NCI-H2107 treated with DMSO at 0.1 percent for 48 hours (cell line): ENCODE measurements around the gene TCF4.

ENCODE experiments used
- DNase-seq: peaks from one replicate; lab custom pipeline; 2025; ENCODE audit not compliant: unreplicated experiment; lab: John Stamatoyannopoulos, UW

The TCF4 gene

DNA sequence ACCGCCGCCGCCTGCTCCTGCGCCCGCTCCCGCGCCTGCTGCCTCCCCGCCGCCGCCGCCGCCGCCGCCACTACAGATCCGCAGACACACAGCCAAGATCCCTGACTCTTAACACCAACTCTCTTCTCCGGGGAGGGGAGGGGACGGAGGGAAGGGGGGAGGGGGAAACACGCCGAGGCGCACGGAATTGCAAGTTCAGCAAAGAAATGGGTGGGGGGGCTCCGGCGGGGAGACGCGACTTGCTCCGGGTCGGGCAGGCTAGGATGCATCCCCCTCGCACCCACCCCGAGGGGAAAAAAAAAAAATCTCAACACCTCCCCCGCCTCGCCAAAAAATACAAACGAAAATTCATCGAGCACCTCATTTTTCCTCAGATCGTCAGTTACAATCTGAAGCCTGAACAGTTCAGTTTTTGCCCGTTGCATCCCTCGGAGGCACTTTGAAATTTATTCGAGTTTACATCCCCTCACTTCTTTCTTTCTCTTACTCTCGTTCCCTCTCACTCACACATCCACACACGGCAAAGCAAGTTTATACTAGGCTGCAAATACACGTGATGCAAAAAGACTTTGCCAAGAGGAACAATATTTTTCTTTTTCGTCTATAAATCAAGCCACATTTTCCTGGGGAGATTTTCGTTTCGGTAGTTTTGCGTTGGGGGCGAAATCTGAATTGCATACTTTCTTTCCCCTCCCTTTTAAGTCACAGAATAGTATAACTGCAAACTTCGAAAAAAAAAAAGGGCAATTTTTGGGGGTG, at the start of gene TCF4:
Gene TCF4, minus strand, starts transcription at position 82 of the 759 bp plus-strand sequence. CDS start 1,076 bp downstream, outside the sequence.
- peak; percentile 76 for DNase-seq

DNA sequence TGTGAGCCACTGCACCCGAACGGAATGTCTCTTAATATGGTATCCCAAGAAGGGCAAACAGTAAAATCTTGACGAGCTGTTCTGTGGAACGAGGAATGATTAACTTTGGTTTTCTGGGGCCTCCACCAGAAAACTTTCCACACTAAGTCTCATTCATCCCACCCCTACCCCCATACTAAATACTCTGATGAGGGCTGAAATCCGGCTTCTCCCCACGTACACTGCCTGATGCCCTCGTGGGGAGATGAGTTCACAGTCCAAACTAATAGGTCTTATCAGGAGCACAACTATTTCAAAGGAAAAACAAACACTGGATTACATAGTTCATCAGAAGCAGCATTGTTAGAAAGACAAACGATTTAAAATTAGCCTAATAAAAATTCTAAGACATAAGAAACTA, 49.2 kb upstream of the TCF4 start:
- no peak for DNase-seq

DNA sequence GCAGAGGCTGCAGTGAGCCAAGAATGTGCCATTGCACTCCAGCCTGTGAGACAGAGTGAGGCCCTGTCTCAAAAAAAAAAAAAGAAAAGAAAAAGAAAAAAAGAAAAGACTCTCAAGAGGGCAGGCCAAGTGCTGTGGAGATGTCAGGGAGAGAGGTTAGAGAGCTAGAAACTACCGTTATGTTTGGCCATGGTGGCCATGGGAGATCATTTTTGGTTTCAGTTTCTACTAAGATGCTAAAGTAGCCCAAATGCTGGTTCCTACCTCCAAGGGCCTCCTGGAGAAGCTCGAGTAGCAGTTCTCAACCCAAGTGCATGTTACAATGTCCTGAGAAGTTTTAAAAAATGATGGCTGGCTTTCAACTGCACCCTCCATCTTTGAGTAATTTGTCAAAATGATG, 47.4 kb upstream of the TCF4 start:
- DNase-seq: no peak

DNA sequence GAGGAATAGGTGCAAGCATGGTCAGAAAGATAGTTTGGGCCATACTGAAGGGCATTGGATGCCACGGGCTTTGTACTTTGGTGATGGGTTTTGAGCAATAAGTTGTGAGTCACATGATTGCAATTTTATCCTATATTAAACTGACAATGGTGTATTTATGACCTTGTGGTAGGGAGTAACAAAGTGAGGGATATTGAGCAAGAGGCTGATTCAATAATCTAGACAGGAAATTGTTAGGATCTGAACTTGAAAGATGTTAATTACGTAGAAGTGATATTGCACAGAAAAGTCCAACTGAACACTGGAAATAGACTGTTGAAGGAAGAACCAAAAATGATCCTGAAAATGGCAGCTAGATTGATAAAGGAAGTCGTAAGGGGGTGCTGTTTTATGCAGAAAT, 46.6 kb upstream of the TCF4 start:
- no peak for DNase-seq

DNA sequence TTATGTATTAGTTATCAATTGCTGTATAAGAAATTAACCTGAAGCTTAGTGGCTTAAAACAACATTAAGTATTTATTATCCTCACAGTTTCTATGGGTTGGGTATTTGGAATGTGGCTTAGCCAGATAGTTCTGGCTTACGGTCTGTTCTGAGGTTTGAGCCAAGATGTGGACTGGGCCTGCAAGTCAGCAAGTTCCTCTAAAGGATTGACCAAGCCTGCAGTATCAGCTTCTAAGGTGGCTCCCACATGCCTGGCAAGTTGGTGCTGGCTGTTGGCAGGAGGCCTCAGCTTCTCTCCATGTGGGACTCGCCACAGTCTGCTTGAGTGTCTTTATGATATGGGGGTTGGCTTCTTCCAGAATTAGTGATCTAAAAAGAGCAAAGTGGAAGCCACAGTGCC, 45.0 kb upstream of the TCF4 start:
- no peak for DNase-seq

DNA sequence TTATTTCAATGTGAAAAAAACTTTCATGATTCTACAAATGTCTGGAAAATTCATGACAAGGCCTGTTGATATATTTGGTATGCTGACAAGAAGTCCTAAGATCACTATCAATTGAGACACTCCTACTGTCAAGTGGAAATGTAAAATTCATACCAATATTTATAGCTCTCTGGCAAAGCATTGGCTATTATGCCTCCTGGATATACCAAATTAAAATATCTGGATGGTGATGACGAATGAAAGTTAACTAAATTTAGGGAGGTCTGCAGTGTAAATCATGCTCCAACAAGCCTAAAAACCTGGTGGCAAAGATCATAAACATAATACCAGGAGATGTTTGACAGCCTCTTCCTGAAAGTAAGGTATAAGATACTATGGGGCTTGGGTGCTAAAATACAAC, 41.1 kb upstream of the TCF4 start:
- DNase-seq: no peak

DNA sequence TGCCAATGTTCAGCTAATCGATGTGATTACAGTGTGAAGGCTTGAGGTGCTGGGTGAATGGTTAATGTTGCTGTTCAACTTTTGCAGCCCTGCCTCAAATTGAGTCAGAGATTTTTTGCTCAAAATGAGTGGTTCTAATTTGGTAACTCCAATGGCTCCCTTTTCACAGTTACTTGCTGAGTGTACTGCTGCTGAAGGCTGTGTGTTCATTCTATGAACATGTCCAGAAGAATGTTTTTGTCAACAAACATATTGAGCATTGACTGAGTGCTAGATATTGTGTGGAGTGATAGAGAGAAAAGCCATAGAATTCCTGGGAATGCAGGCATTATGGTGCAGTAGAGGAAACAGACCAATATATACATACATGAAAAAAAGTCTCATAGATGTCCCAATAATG, 39.0 kb upstream of the TCF4 start:
- DNase-seq: no peak

DNA sequence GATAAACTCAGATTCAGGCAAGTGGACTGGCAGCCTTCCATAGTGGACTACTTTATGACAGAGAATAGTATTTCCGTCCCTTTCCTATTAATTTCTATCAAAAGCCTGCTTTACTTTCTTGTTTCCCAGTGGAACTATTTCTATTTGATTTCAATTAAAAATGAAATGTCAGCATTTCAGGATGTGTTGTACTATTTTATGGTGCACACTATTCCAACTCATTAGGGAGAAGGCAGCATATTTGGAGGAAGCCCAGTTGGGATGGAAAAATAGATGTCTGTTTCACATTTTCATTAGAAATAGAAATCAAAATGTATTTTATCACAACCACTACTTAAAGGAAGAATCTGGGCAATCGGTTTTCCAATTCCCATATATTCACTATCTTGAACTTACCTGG, 37.9 kb upstream of the TCF4 start:
- no peak for DNase-seq

DNA sequence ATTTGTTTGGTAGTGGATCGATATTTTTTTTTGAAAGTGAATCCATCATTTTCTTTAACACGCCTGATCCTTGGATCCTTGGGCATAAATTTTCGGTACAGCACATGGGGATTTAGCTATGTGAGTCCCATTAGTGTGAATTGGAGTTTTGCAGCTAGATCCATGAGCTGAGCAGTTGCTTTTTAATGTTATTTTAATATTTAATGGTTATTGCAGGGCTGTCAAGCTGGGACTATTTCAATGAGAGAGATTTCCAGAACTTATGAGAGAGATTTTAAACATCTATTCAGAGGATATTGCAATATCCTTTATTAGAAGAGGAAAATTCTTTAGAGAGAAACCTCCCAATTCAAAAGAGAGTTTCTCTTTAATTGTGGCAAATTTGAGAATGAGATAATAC, 35.6 kb upstream of the TCF4 start:
- no peak for DNase-seq

DNA sequence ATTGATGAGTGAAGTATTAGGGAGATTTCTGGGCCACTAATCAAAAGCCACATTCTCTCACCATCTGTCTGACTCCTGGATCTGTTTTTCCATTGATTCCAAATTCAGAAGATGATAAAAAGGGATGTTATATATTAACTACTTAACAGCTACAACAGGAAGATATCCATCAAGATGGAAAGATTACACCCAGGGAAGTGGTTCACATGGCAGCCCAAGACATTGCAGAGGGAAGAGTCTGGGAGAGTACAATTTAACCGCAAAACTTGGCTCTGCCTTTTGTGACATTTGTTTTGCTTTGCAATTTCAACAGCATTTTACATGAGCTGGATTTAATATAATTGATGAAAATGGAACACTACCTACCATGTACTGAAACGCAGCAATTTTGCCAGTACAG, 22.5 kb upstream of the TCF4 start:
- no peak for DNase-seq

DNA sequence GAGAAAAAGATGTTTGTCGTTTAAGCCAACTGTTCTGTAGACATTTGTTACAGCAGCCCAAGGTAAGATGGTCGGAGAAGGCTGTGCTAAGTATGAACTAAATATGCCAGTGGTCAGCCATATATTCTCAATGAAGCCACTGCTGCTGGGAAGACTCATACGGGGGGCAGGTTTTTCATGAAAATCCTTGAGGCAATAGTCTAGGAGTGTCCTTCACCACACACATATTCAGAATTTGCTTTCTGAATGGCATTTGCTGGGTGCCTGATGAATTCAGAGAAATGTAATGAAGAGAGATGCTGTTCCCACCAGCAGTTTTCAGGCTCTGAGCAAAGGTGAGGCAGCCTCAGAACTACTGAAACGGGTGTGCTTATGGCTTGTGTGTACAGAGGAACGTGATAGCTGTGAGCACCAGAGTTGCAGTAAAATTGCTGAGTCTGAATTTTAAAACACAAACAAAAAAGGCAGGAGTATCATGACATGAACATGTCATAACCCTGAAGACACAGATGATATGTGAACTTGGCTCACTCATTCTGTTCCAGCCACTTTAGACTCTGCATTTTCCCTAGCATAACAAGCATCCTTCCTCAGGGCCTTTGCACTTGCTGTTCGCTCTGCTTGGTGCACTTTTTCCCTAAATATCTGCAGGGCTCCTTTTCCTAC, 21.3 kb upstream of the TCF4 start:
- no peak for DNase-seq

DNA sequence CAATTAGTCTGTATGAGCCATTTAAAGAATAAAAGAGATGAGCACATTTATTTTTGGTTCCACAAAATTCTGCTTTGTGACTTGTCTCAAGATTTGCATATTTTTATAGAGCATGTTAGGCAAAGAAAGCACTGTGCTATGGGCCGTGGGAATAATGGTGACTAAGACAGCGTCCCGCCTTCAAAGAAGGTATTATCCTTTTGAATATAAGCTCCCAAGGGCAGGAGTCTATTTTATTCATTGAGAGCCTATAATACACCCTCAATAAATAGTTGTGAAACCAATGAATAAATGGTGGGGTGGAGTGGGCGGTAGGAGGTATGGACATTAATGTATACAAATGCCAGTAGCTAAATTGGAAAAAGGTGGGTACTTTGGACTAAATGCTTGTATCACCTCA, 20.5 kb upstream of the TCF4 start:
- no peak for DNase-seq

DNA sequence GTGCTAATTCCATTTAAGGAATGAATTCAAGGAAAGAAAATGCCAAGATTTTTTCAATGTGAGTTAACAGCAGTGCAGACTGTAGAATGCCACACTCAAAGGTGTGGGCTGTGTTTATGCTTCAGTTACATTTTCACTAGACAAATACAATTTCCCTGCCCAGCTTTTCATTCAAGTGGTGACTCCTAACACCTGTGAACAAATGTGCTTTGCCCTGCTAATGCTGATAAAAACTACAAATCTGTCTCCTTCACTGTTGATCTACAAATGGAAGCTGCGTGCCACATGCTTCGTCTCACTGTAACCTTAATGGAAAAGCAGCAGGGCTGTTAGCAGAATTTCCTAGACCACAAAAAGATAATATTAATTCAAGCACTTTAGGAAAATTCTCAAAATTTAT, 19.8 kb upstream of the TCF4 start:
- DNase-seq: no peak

DNA sequence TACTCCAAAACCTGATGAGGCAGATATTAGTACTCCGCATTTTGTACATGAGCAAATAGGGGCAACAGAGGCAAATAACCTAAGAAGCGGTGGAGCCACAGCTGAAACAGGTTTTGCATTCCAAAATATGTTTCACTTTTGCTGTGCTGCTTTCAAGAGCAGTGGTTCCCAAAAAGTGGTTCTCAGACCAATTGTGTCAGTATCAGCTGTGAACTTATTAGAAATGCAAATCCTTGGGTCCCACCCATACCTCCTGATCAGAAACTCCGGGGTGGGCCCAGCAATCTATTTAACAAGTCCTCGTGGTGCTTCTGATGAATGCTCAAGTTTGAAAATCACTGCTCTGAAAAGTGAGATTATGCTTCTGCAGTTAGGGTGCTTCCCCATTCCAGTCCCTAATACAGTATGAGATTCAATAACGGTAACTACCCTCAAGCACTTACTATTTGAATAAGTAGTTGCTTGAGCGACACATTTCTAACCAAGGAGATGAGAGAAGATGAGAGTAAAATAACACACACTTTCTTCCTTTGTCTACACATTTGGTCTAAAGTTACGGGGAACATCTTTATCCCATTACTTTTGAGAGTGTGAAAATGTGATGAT, 17.8 kb upstream of the TCF4 start:
- DNase-seq: no peak

DNA sequence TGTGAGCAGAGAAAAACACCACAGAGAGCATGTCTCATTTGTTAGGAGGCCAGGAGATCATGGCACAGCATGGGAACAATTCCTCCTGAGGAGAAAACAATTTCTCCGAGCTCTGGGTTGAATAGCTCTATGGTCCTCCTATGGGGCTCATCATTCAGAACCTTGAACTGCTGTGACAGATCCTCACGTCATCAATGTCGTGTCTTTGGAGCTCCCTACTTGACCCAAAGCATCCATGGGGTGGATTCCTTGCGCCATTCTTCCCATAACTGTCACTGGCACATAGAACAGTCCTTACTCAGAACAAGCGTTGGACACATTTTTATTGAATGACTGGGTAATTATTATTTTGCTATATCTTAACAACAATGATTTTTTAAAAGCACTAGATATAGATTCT, 15.8 kb upstream of the TCF4 start:
- DNase-seq: no peak

DNA sequence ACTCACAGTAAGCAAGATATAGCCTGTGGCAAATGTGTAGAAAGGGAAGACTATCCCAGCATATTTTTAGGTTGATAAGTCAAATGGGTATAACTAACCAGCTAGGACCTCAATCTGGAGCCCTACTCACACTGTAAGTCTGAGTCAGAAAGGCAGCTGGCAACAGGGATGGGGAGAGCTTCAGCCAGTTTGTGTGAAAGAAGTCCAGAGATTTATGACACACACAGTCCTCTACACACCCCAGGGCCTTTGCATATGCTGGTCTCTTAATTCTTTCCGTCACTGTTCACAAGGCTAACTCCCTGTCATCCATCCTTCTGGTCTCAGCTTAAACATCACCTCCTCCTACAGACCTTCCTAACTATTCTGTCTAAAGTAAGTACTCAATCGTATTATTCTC, 5.9 kb upstream of the TCF4 start:
- DNase-seq: no peak

DNA sequence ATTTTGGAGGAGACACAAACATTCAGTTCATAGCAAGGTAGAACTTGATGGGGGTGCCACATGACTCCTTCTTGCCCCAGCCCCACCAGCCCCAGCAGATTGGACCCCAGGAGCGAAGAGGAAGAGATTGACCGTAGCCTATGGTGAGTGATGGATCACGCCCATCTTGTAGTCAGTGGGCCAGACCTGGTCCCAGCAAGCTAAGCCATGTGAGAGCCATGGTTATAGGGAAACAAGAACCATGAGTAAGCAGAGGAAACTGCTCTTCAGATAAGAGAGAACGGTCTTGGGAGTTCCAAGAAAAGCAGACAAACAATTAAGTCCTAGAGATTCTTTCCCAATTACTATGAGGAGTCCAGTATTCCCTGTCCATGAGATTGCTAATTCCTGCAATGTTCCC, 4.6 kb upstream of the TCF4 start:
- DNase-seq: no peak

DNA sequence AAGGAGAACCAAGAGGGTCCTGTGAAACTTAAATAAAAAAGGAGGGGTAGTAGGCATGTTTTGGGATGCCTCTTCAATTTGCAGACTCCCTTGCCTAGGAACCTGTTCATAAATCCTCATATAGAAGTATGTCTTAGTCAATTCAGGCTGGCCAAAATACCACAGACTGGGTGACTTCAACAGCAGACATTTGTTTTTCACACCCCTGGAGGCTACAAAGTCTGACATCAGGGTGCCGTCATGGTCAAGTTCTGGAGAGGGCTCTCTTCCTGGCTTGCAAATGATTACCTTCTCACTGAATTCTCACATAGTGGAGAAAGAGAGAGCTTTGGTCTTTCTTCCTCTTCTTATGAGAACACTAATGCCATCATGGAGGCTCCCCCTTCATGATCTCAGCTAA, 4.1 kb upstream of the TCF4 start:
- no peak for DNase-seq

DNA sequence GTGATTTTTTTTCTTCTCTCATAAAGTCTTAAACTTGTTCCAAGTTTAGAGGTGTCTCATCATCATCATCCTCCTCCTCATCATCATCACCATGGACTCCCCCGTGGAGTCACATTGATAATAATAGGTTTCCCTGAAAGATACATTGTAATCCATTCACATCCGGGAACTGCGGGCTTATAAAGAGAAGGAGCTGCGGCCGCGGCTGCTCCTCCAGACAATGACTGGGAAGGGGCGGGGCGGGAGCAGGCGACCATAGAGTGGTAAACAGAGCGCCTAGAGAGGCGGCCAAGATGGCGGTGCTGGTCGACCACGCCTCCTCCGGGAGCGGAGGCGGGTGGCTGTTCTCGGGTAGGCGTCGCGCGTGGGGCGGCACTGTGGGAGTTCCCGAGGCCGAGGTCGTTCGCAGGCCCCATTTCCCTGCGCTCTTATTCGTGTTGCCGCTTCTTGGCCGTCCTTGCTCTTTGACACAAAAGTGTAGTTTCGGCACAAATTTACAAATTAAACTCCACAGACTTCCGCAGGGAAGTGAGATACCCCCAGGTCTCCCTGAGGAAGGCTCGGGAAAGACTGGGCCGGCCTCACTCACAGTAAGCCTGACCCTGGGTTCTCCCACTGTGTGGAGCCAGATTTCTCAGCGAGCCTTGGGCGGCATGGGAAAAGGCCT, 1.8 kb upstream of the TCF4 start:
- DNase-seq: peak; percentile 93

DNA sequence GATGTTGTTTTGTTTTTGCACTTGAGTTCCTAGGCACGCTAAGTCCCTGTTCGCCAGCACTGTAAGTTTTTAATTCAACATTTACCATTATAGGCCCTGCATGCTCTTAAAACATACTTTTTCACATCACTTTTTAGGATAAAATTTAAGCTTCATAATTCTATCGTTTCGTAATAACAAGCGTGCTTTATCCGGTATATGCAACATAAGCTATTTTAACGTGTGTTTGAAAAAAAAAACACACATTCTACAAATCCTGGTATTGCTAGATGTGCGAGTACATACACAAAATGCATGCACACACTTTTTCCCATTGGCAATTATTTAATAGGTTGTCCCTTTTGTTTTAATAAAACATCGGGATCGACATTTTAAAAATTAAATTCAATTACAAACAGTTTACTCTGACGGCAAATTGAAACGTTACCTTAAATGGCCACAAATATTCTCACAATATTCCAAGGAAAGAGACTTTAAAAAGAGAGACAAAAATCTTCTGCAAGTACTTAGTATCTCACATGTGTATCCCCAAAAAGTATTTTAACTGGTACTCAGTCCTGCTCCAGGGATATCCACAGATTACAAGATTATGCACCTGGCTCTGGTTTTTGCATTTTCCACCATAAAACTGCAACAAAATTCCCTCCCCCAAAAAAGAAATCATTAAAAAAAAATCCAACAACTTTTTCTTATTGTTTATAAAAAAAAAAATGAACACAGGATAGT, 1.0 kb upstream of the TCF4 start:
- peak; percentile 67 for DNase-seq

DNA sequence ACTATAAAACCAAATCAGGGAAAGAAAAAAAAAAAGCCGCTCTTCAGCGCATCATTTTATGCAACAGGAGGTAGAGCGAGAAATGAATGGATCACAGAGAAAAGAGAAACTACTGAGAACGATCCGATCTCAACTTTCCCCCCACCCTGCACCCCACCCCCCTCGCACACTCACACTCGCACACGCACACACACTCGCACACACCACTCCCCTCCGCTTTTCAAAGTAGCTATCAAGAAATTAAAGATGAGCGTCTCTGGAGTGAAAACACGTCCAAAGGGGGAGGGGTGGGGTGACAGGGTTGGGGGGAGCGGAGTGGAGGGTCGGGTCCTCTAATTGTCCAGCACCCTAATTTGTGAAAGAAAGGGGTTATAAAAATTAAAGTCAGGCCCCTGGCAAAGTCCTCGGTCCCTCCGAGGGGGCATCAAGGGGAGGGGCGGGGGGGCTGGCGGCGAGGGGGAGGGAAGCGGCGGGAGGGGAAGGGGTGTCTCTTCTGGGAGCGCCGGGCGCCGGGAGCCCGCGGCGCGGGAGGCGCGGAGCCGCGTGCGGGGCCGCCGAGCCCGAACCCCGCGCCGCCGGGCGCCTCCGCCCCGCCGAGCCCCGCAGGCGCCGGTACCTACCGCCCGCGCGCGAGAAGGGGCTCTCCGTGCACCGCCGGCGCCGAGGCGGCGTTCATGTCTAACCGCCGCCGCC, 428 bp downstream of the TCF4 start:
- peak; percentile 79 for DNase-seq
